Inferior parietal cortex (tissue), 1 donor: ENCODE results near the gene SDCBP2.

Experiments used
- DNase-seq: peaks from one replicate; pipeline ENCODE4 v3.0.0-alpha.2; 2016; ENCODE audit errors: extremely low spot score

SDCBP2 gene

GRCh38 chr20:1296117-1296610 lies 32.8 kb downstream of the SDCBP2 start:
- no peak for DNase-seq

DNA sequence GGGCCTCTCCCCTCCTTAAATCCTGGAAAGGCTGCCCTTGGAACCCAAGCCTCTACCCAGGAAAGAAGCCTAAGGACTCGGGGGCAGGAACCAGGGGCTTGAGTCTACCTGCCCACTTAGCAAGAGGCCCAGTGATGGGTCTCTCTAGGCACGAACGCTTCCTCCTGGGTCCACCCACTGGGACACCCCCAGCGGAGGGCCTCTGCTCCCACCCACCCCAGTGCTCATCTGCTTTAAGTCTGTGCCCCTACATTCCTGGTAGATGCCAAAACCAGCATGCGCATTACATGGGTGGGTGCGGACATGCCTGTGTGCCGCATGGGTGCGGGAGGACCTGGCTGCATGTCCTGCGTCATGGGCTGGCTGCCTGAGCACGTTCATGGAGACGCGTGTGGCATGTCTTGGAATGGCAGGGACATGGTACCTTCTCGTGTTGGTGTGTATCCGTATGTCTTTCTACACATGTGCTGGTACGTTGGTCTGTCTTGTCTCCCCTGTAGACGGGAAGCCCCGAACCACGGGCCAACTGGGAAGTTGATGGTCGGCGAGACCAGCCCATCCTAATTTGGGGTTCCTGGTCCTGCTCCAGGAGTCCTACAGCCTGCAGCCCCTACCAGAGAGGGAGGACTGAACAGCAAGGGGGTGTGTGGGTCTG lies 33.5 kb downstream of the SDCBP2 start:
- DNase-seq = no peak

DNA sequence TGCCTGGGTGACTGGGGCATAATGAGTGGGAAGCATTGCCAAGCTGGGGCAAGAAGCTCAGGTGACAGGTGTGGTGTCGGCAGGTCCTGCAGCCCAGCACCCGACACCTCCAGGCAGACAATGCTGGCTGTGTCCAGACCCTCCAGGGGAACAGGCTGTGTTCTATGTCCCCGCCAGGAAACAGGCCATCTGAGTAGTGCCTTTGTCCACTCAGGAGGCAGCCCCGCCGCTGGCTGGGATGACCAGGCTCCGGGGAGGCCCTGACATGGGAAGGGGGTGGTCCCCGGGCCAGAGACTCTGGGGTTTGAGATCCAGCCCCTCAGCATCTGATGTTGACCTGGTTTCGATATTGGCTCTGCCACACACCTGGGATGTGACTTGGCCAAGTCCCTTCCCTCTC lies 34.4 kb downstream of the SDCBP2 start:
- no peak for DNase-seq

DNA sequence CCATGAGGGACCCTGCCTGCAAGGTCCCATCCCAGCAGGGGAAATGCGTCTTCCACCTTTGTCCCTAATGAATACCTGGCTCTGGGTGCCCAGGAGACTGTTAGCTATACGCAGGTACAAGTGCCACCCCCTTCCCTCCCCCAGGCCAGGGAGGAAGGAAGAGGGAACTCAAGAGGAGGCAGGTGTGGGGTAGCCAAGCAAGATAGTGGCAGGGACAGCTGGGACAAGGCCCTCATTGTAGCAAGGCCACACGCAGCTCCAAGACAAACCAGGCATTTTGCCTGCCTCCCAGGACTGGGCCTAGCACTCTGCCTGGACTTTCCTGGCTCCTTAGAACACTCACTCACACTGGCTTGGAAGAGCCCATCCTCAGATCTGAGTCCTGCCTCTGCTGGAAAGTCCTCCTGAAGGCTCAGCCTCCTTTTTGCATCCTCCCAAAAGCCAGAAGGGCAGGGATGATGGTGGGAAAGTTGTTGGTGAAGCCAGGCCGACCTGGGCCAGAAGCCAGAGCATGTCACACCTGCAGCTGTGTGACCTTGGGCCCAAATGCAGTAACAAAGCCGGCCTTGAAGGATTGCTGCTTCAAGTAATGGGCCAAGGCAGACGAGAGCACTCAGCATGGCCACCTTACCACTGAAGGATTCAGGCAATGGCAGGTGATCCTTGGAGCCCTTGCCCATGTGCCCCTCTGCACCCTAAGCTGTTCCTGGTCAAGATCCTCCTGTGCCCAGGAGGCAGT lies 35.1 kb downstream of the SDCBP2 start:
- no peak for DNase-seq

DNA sequence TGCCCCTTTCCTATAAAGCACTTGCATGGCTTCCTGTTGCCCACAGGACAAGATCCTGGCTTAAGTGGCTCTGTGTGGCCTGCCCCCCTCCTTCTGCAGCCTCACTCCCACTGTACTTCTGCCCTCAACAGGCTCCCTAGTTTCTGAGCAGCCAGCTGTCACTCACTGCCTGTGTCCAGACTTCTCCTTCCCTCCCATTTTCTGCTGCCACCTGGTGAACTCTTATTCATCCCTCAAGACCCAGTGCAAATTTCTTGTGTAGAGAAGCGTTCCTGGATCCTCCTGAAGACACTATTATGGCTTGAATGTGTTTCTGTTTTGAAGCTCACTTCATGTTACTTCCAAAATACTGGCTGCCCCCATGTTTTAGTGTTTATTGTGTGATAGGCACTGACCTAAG lies 36.3 kb downstream of the SDCBP2 start:
- DNase-seq = no peak

GRCh38 chr20:1291191-1291741 lies 37.7 kb downstream of the SDCBP2 start:
- DNase-seq = peak; percentile 66

GRCh38 chr20:1287787-1288569 lies 41.0 kb downstream of the SDCBP2 start:
- DNase-seq = no peak

DNA sequence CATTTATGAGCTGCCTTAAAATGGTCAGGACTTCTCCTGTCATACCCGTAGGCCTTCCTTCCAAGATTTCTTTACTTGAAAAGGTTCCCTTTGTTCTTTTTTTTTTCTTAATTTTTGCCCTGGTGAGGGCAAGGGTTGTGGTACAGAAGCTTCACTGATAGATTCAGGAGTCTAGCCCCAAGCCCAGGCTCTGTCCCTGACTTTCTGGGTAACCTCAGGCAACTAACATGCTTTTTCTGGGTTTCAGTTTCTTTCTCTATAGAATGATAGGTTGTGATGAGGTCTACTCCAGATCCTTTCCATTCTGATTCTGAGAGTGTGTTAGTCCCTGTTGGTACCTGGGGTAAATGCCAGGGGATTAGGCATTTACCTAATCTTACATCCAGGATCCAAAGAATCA lies 41.6 kb downstream of the SDCBP2 start:
- DNase-seq = no peak

DNA sequence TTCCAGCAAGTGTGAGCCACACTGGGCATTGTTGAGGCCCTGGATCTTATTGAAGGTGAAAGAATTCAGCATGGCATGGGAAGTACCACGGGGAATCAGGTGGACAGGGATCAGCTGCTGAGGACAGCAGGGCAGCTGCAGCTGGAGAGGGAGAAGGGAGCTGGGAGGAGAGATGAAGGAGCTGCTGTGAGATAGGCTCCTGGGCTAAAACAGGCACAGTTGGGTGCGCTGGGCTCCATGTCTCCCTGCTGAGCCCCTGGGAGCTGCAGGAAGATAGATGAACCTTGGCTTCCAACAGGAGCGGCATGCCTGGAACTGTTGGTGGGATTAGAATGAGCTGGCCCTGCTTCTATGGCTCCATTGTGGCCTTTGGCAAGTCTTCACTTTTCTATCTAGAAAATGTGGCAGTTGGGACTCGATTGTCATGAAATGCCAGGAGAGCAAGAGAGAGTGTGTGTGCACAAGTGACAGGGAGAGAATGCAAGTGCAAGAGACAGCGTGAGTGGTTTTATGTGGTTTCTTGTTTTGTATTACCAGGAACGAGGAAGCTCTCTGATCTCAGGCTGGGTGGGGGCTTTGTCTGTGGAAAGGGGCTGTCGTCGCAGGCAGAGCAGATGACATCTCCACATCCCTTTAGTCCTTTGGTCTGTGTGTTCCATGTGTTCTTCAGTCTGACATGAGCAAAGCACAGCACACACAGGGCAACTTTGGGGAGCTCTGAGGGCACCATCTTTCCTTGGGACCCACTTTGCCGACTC lies 42.5 kb downstream of the SDCBP2 start:
- no peak for DNase-seq

- DNase-seq = no peak
These were observed 45.1 kb downstream of the SDCBP2 start for GRCh38 chr20:1283522-1284510.

DNA sequence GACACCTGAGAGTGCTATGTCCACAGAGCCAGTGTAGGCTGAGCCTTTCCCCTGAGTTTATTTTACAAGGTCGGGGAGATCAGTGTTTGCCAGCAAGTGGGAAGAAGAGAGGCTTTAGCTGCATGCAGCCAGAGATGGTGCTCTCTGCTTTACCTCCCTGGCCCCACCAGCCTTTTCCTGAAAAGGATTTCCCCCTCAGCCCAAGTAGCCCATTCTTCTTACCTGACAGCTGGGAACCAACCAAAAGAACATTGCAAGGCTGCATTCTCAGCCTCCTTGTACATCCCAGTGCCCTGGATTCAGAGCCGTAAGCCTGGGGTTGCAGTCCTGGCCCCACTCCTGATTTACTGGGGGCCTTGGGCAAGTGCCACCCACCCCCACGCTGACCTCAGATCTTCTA lies 46.0 kb downstream of the SDCBP2 start:
- no peak for DNase-seq

GRCh38 chr20:1281279-1282057 lies 47.5 kb downstream of the SDCBP2 start:
- no peak for DNase-seq

DNA sequence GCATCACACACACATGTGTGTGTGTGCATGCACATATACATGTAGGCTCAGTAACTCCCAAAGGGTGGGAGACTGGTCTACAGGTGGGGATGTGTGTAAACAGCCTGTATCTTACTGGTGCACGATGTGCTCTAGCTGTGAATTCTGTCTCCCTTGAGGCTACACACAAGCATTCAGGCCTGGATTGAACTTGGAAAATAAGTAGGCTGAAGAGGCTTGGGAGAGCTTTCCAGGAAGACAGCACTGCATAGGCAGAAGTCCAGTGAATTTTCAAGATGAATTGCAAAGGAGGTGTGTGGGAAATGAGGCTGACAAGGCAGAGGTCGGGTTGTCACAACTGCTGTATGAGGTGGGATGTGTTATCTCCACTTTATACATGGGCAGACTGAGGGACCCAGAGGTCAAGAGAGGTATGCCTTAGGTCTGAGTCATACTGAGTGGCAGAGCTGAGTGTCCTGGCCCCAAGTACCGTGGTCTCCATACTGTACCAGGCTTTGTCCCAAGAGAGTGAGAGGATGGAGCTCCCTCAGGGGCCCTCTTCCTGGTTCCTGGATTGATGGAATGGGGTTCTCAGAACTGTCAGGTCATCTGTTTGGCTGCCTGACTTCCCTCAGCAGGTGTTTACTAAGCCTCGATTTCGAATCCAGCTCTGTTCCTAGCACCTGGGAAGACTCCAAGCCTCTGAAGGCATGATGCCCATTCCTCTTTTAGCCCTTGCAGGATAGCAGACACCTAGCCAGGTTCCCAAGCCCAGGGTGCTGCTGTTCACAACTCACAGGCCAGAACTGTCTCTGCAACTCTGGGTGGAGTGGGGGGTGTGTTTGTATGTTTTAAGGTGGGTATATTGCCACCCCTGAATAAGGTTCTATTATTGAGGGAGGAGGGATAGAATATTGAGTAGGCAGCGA lies 48.5 kb downstream of the SDCBP2 start:
- DNase-seq = no peak

- DNase-seq = no peak
These were observed 49.9 kb downstream of the SDCBP2 start for GRCh38 chr20:1278993-1279392.

- no peak for DNase-seq
These were observed 51.2 kb downstream of the SDCBP2 start for GRCh38 chr20:1277529-1278322.

GRCh38 chr20:1275919-1276318 lies 53.0 kb downstream of the SDCBP2 start:
- DNase-seq = no peak

DNA sequence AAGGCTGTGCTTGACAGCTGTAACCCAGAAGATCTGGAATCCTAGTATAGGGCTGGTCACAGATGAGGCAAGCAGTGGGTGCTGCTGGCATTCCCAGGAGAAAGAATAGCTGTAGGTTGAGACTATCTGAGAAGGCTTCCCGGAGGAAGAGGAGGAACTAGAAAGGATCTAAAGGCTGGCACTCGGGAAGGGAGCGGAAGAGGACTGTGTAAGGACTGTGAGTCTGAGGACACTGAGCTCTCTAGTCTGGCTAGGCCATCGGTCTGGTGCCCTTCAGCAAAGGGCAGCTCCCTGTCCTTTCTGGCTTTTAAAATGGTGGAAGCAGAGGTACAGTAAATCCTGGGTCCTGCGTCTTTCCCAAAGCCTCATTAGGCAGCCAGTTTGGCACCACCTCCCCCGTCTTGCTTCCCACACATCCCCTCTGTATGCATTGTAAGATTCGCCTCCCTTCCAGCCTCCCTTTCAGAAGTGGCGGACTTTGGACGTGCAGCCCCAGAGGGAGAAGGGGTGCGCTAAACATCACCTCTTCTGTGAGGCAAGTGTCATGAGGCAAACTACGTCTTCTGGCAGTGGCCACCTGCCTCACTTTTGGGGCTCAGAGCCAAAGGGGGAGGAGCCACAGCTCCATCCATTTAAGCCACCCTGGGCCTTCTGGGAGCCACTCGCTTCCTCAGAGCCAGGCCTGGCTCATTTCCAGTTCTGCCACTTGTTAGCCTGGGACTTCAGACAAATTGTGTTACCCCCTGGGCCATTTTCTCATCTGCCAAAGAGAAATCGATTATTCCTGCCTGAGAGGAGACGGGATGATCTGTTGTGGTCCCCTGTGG lies 54.2 kb downstream of the SDCBP2 start:
- no peak for DNase-seq
